ENCODE measurements around the gene ALPG.
"Not testable (repeated sequence)": the region's sequence is repeated elsewhere in the genome, so short reads cannot be mapped to it uniquely, and the experiment has no call there.

ALPG gene

GRCh38 chr2:232376713-232377112 is 29.9 kb upstream of the ALPG start:
- no peak for DNase-seq (ENCODE audit: low read depth in 2 of 2)

GRCh38 chr2:232377319-232377718 is 29.3 kb upstream of the ALPG start:
- no peak for DNase-seq (ENCODE audit: low read depth in 2 of 2)

- no peak for DNase-seq (ENCODE audit: low read depth in 2 of 2)
These were observed 28.6 kb upstream of the ALPG start for GRCh38 chr2:232377841-232378734.

- DNase-seq (ENCODE audit: low read depth in 2 of 2) = not testable (repeated sequence)
These were observed 27.9 kb upstream of the ALPG start, which contains the start of gene ALPP for GRCh38 chr2:232378735-232379151. Gene ALPP (plus strand): TSS chr2:232378751. CDS start chr2:232378803, 52 bp downstream.

- not testable (repeated sequence) for DNase-seq (ENCODE audit: low read depth in 2 of 2)
These were observed 26.7 kb upstream of the ALPG start for GRCh38 chr2:232379610-232380590.

- not testable (repeated sequence) for DNase-seq (ENCODE audit: low read depth in 2 of 2)
These were observed 25.2 kb upstream of the ALPG start for GRCh38 chr2:232381204-232382031.

- no peak for DNase-seq (ENCODE audit: low read depth in 2 of 2)
These were observed 24.1 kb upstream of the ALPG start for GRCh38 chr2:232382331-232383225.

GRCh38 chr2:232384466-232384865 is 22.2 kb upstream of the ALPG start:
- no peak for DNase-seq (ENCODE audit: low read depth in 2 of 2)

GRCh38 chr2:232385058-232385457 is 21.6 kb upstream of the ALPG start:
- not testable (repeated sequence) for DNase-seq (ENCODE audit: low read depth in 2 of 2)

GRCh38 chr2:232385660-232386489 is 20.8 kb upstream of the ALPG start:
- DNase-seq (ENCODE audit: low read depth in 2 of 2) = no peak

GRCh38 chr2:232386490-232386739 is 20.2 kb upstream of the ALPG start:
- DNase-seq (ENCODE audit: low read depth in 2 of 2) = no peak

GRCh38 chr2:232386740-232387450 is 19.7 kb upstream of the ALPG start:
- DNase-seq (ENCODE audit: low read depth in 2 of 2) = no peak

- no peak for DNase-seq (ENCODE audit: low read depth in 2 of 2)
These were observed 19.0 kb upstream of the ALPG start for GRCh38 chr2:232387451-232388171.

GRCh38 chr2:232388324-232388891 is 18.2 kb upstream of the ALPG start:
- no peak for DNase-seq (ENCODE audit: low read depth in 2 of 2)

GRCh38 chr2:232389327-232389726 is 17.3 kb upstream of the ALPG start:
- no peak for DNase-seq (ENCODE audit: low read depth in 2 of 2)

GRCh38 chr2:232390661-232391060 is 16.0 kb upstream of the ALPG start:
- no peak for DNase-seq (ENCODE audit: low read depth in 2 of 2)

- no peak for DNase-seq (ENCODE audit: low read depth in 2 of 2)
These were observed 13.1 kb upstream of the ALPG start for GRCh38 chr2:232393556-232393955.

GRCh38 chr2:232394431-232394830 is 12.2 kb upstream of the ALPG start:
- not testable (repeated sequence) for DNase-seq (ENCODE audit: low read depth in 2 of 2)

Measured in stimulated activated CD8-positive, alpha-beta memory T cell treated with anti-CD3 and anti-CD28 coated beads, Interleukin-7, amount 100 ng/mL, for 1 hour (primary cell).